Activated CD4-positive, alpha-beta memory T cell treated with anti-CD3 and anti-CD28 coated beads, Interleukin-2, amount 10 ng/mL, durations not matched to agents 7 days and 5 days (primary cell): Measurements from ENCODE around the gene BANP. TPM values are rescaled to one million over a fixed set of nuclear protein-coding genes. Genes with fewer than 3 reads are reported as not detected.

Experiments
- CTCF ChIA-PET: fragments of 350-600 bp; sonication (Branson Sonifier 250); formaldehyde crosslinking; loops from one replicate; lab custom pipeline; 2021; ENCODE audit warnings: antibody characterized with exemption, inconsistent platforms; lab: Charles Lee
- POLR2A ChIA-PET: fragments of 350-600 bp; sonication (Branson Sonifier 250); formaldehyde crosslinking; loops from one replicate; lab custom pipeline; 2021; ENCODE audit warnings: antibody characterized with exemption; lab: Charles Lee
- DNase-seq: peaks from one replicate; pipeline ENCODE4 v3.0.0-alpha.2; 2020
- H3K27ac Mint-ChIP-seq: one replicate; pipeline ENCODE4 v1.8.0; 2021; ENCODE audit warnings: mild to moderate bottlenecking, mixed read lengths
- H3K27me3 Mint-ChIP-seq: one replicate; pipeline ENCODE4 v1.8.0; 2021; ENCODE audit warnings: mixed read lengths
- H3K36me3 Mint-ChIP-seq: one replicate; pipeline ENCODE4 v1.8.0; 2021; ENCODE audit warnings: low read depth, mixed read lengths
- H3K4me1 Mint-ChIP-seq: one replicate; pipeline ENCODE4 v1.8.0; 2021; ENCODE audit warnings: mixed read lengths
- H3K4me3 Mint-ChIP-seq: one replicate; pipeline ENCODE4 v1.8.0; 2021; ENCODE audit warnings: mild to moderate bottlenecking, mixed read lengths
- H3K9me3 Mint-ChIP-seq: one replicate; pipeline ENCODE4 v1.8.0; 2021; ENCODE audit warnings: mixed read lengths
- total RNA-seq, 2 experiments: library from RNA; stranded (reverse); gene quantifications; one replicate each; pipeline ENCODE4 v1.2.3, GENCODE V29; 2021

The BANP gene
- total RNA-seq, 2 experiments from 2014 or later: 33.6 to 38.9 TPM

GRCh38 chr16:87947356-87948118 is 3.7 kb upstream of the BANP start:
- POLR2A ChIA-PET: interaction anchor here (1.8 kb wide), 1 partner anchor 10 kb away, joined by 6 read pairs; no protein-coding TSS in a partner anchor
- peak overlapping the region; percentile 0 for H3K4me3 Mint-ChIP-seq
- no peaks in the 10 kb centered on the region for H3K27me3 Mint-ChIP-seq
- no peak for DNase-seq
- H3K9me3 Mint-ChIP-seq: no peaks in the 10 kb centered on the region
- peaks cover 35% of the 10 kb centered on the region for H3K4me1 Mint-ChIP-seq
- peak overlapping the region; percentile 68 for H3K27ac Mint-ChIP-seq
- H3K36me3 Mint-ChIP-seq: peaks cover 5% of the 10 kb centered on the region
- CTCF ChIA-PET: interaction anchor here (1.5 kb wide), 1 partner anchor 76 kb away, joined by 4 read pairs; no protein-coding TSS in a partner anchor

GRCh38 chr16:87948119-87948545 is 3.1 kb upstream of the BANP start:
- Mint-ChIP-seq H3K36me3 (peaks cover 5% of the 10 kb centered on the region), H3K27ac (peak overlapping the region; percentile 68), H3K9me3 (no peaks in the 10 kb centered on the region), H3K4me1 (peaks cover 38% of the 10 kb centered on the region), H3K27me3 (no peaks in the 10 kb centered on the region), H3K4me3 (peak overlapping the region; percentile 21)
- CTCF ChIA-PET: interaction anchor here (0.9 to 1.5 kb wide), 2 partner anchors 76 to 169 kb away, joined by 3 to 4 read pairs; no protein-coding TSS in a partner anchor
- POLR2A ChIA-PET: interaction anchor here (0.9 to 1.8 kb wide), 3 partner anchors 9 to 169 kb away, joined by 3 to 6 read pairs (median 3); no protein-coding TSS in a partner anchor
- no peak for DNase-seq

GRCh38 chr16:87948735-87949070 is 2.5 kb upstream of the BANP start:
- DNase-seq: no peak
- Mint-ChIP-seq H3K9me3 (no peaks in the 10 kb centered on the region), H3K27me3 (no peaks in the 10 kb centered on the region), H3K4me1 (peaks cover 44% of the 10 kb centered on the region), H3K36me3 (peaks cover 11% of the 10 kb centered on the region), H3K4me3 (no peak overlapping the region), H3K27ac (peak overlapping the region; percentile 39)
- CTCF ChIA-PET: interaction anchor here (0.9 to 1.5 kb wide), 3 partner anchors 9 to 170 kb away, joined by 3 to 4 read pairs (median 3); no protein-coding TSS in a partner anchor
- POLR2A ChIA-PET: interaction anchor here (0.9 to 1.8 kb wide), 3 partner anchors 9 to 170 kb away, joined by 3 to 6 read pairs (median 3); no protein-coding TSS in a partner anchor

GRCh38 chr16:87949071-87949744 is 2.0 kb upstream of the BANP start:
- ChIA-PET CTCF (interaction anchor here (0.9 to 1.5 kb wide), 3 partner anchors 8 to 170 kb away, joined by 3 to 4 read pairs (median 3); no protein-coding TSS in a partner anchor), POLR2A (interaction anchor here (0.6 to 1.8 kb wide), 4 partner anchors 8 to 504 kb away, joined by 3 to 6 read pairs (median 3); partner anchors contain the start of gene ZFPM1)
- H3K9me3 Mint-ChIP-seq: no peaks in the 10 kb centered on the region
- H3K27me3 Mint-ChIP-seq: no peaks in the 10 kb centered on the region
- peaks cover 49% of the 10 kb centered on the region for H3K4me1 Mint-ChIP-seq
- H3K36me3 Mint-ChIP-seq: peaks cover 16% of the 10 kb centered on the region
- peak overlapping the region; percentile 23 for H3K4me3 Mint-ChIP-seq
- H3K27ac Mint-ChIP-seq: peak overlapping the region; percentile 6
- no peak for DNase-seq

- H3K4me3 Mint-ChIP-seq: peak overlapping the region; percentile 98
- no peaks in the 10 kb centered on the region for H3K9me3 Mint-ChIP-seq
- ChIA-PET POLR2A (interaction anchor here (0.8 to 4.0 kb wide), 21 partner anchors 9 to 619 kb away, joined by 3 to 34 read pairs (median 4); partner anchors contain the start of genes FBXO31, SLC7A5 and ZC3H18), CTCF (interaction anchor here (0.8 to 1.9 kb wide), 8 partner anchors 9 to 486 kb away, joined by 3 to 15 read pairs (median 4); partner anchors contain the start of gene KLHDC4)
- peaks cover 73% of the 10 kb centered on the region for H3K4me1 Mint-ChIP-seq
- no peaks in the 10 kb centered on the region for H3K27me3 Mint-ChIP-seq
- H3K36me3 Mint-ChIP-seq: peaks cover 29% of the 10 kb centered on the region
- H3K27ac Mint-ChIP-seq: peak overlapping the region; percentile 99
- DNase-seq: no peak
These were observed 611 bp downstream of the BANP start for GRCh38 chr16:87951552-87952538.

- peaks cover 79% of the 10 kb centered on the region for H3K4me1 Mint-ChIP-seq
- POLR2A ChIA-PET: interaction anchor here (0.9 to 4.0 kb wide), 6 partner anchors 10 to 618 kb away, joined by 3 to 34 read pairs (median 5); partner anchors contain the start of gene SLC7A5
These were observed 1.5 kb downstream of the BANP start for GRCh38 chr16:87952751-87953150.

GRCh38 chr16:87953308-87954215 is 2.3 kb downstream of the BANP start:
- no peak for DNase-seq
- Mint-ChIP-seq H3K36me3 (peaks cover 41% of the 10 kb centered on the region), H3K27me3 (no peaks in the 10 kb centered on the region), H3K4me3 (peak overlapping the region; percentile 50), H3K4me1 (peaks cover 76% of the 10 kb centered on the region), H3K9me3 (no peaks in the 10 kb centered on the region), H3K27ac (peak overlapping the region; percentile 97)
- ChIA-PET CTCF (interaction anchor here (0.5 to 1.3 kb wide), 3 partner anchors 58 to 127 kb away, joined by 3 to 4 read pairs (median 4); no protein-coding TSS in a partner anchor), POLR2A (interaction anchor here (1.1 to 4.0 kb wide), 5 partner anchors 9 to 174 kb away, joined by 3 to 34 read pairs (median 4); partner anchors contain the start of gene SLC7A5)

More at GRCh38 chr16:87952751-87953150, 1.5 kb downstream of the BANP start:
- CTCF ChIA-PET: interaction anchor here (1.3 kb wide), 2 partner anchors 57 to 81 kb away, joined by 4 read pairs; no protein-coding TSS in a partner anchor
- Mint-ChIP-seq H3K36me3 (peaks cover 38% of the 10 kb centered on the region), H3K9me3 (no peaks in the 10 kb centered on the region), H3K4me3 (peak overlapping the region; percentile 96), H3K27me3 (no peaks in the 10 kb centered on the region), H3K27ac (peak overlapping the region; percentile 96)
- no peak for DNase-seq

GRCh38 chr16:87954361-87954760 is 3.1 kb downstream of the BANP start:
- Mint-ChIP-seq H3K27ac (peak overlapping the region; percentile 97), H3K4me3 (no peak overlapping the region), H3K9me3 (no peaks in the 10 kb centered on the region), H3K36me3 (peaks cover 45% of the 10 kb centered on the region), H3K4me1 (peaks cover 78% of the 10 kb centered on the region), H3K27me3 (no peaks in the 10 kb centered on the region)
- CTCF ChIA-PET: no interaction called here
- no peak for DNase-seq
- POLR2A ChIA-PET: interaction anchor here (1.1 to 4.0 kb wide), 2 partner anchors 9 to 85 kb away, joined by 4 to 34 read pairs; partner anchors contain the start of gene SLC7A5

- H3K27ac Mint-ChIP-seq: peak overlapping the region; percentile 97
- ChIA-PET POLR2A (no interaction called here), CTCF (interaction anchor here (1.2 kb wide), 1 partner anchor 83 kb away, joined by 4 read pairs; no protein-coding TSS in a partner anchor)
- no peak for DNase-seq
- no peaks in the 10 kb centered on the region for H3K27me3 Mint-ChIP-seq
- no peak overlapping the region for H3K4me3 Mint-ChIP-seq
- H3K9me3 Mint-ChIP-seq: no peaks in the 10 kb centered on the region
- H3K4me1 Mint-ChIP-seq: peaks cover 80% of the 10 kb centered on the region
- H3K36me3 Mint-ChIP-seq: peaks cover 46% of the 10 kb centered on the region
These were observed 3.6 kb downstream of the BANP start for GRCh38 chr16:87954826-87955225.

- Mint-ChIP-seq H3K9me3 (no peaks in the 10 kb centered on the region), H3K4me3 (peak overlapping the region; percentile 74), H3K4me1 (peaks cover 80% of the 10 kb centered on the region), H3K36me3 (peaks cover 46% of the 10 kb centered on the region), H3K27me3 (no peaks in the 10 kb centered on the region), H3K27ac (peak overlapping the region; percentile 97)
- peak; percentile 26 for DNase-seq
- CTCF ChIA-PET: interaction anchor here (1.0 to 1.6 kb wide), 5 partner anchors 13 to 482 kb away, joined by 3 to 8 read pairs (median 4); no protein-coding TSS in a partner anchor
- POLR2A ChIA-PET: interaction anchor here (0.7 to 1.7 kb wide), 11 partner anchors 10 to 499 kb away, joined by 3 to 7 read pairs (median 4); no protein-coding TSS in a partner anchor
These were observed 4.3 kb downstream of the BANP start for GRCh38 chr16:87955302-87956097.
